Hepatic stellate cell (primary cell): ENCODE data around the gene EPS8L2.

Source experiments
- DNase-seq: peaks from one replicate; pipeline ENCODE4 v3.0.0; 2011; ENCODE audit warnings: low spot score

EPS8L2 gene

GRCh38 chr11:763073-763463 is 57.0 kb downstream of the EPS8L2 start:
- DNase-seq = no peak

GRCh38 chr11:763549-764321 is 57.7 kb downstream of the EPS8L2 start:
- no peak for DNase-seq

- DNase-seq = no peak
Observed at GRCh38 chr11:764322-765024, 58.4 kb downstream of the EPS8L2 start.

- DNase-seq = peak; percentile 61
Observed at GRCh38 chr11:765025-765801, 59.2 kb downstream of the EPS8L2 start.

GRCh38 chr11:765802-766091 is 59.7 kb downstream of the EPS8L2 start:
- DNase-seq = no peak

- no peak for DNase-seq
Observed at GRCh38 chr11:766106-766935, 60.3 kb downstream of the EPS8L2 start.

GRCh38 chr11:766936-767210 is 60.8 kb downstream of the EPS8L2 start:
- DNase-seq = no peak

GRCh38 chr11:767238-767637 is 61.2 kb downstream of the EPS8L2 start:
- no peak for DNase-seq

GRCh38 chr11:769887-770641 is 64.0 kb downstream of the EPS8L2 start:
- DNase-seq = no peak

GRCh38 chr11:770642-771616 is 64.9 kb downstream of the EPS8L2 start:
- DNase-seq = no peak

- DNase-seq = no peak
Observed at GRCh38 chr11:771617-772204, 65.7 kb downstream of the EPS8L2 start.

- no peak for DNase-seq
Observed at GRCh38 chr11:772429-773390, 66.7 kb downstream of the EPS8L2 start.

GRCh38 chr11:773425-773824 is 67.4 kb downstream of the EPS8L2 start:
- DNase-seq = no peak

- no peak for DNase-seq
Observed at GRCh38 chr11:773830-774229, 67.8 kb downstream of the EPS8L2 start.

- DNase-seq = no peak
Observed at GRCh38 chr11:774873-775592, 69.0 kb downstream of the EPS8L2 start.

- no peak for DNase-seq
Observed at GRCh38 chr11:776263-776560, 70.2 kb downstream of the EPS8L2 start.

- peak; percentile 74 for DNase-seq
Observed at GRCh38 chr11:776561-777287, 70.7 kb downstream of the EPS8L2 start.
